Measurements from ENCODE around the gene EEF2K. TPM values are rescaled to one million over a fixed set of nuclear protein-coding genes. Genes with fewer than 3 reads are reported as not detected.

EEF2K gene
- total and polyA plus RNA-seq, 2 of the 13 experiments (the other 11 are each of a cell fraction or from before 2014, with no cell fraction given), result 22.0 to 23.8 TPM

GRCh38 chr16:22264786-22265185 lies 58.7 kb downstream of the EEF2K start:
- Histone ChIP-seq H3K36me3 (replicated peaks in 1 of 2; ENCODE audit: control insufficient read depth in 1 of 2, insufficient read depth in 2 of 2, low read length in 2 of 2) (peaks cover 34 to 61% of the 10 kb centered on the region in 2 experiments), H3K9me3 (ENCODE audit: low read length) (no peaks in the 10 kb centered on the region), H3K79me2 (ENCODE audit: insufficient read depth, low read length) (no peaks in the 10 kb centered on the region), H3K27me3 (ENCODE audit: control insufficient read depth in 1 of 2, insufficient read depth in 2 of 2, low read length in 2 of 2) (no peaks in the 10 kb centered on the region), H2AFZ (ENCODE audit: low read length) (no peak overlapping the region), H3K27ac (ENCODE audit: extremely low read length, insufficient read depth, low read length) (no peak overlapping the region), H3K4me1 (ENCODE audit: insufficient read depth, low read length) (no peaks in the 10 kb centered on the region), H4K20me1 (ENCODE audit: insufficient read depth, low read length) (no peaks in the 10 kb centered on the region), H3K4me3 (replicated peaks in 1 of 3; ENCODE audit: insufficient read depth in 1 of 3, low read depth in 2 of 3, low read length in 3 of 3) (no peak overlapping the region), H3K9ac (ENCODE audit: insufficient read depth, low read depth, low read length) (no peak overlapping the region), H3K4me2 (ENCODE audit: low read depth, low read length) (no peak overlapping the region)
- DNase-seq (ENCODE audit: low spot score), result no peak
- no TSS peak for BruUV-seq (replicated peaks)
- ChIA-PET POLR2A (no interaction called here), CTCF (ENCODE audit: low intra/inter-chr PET ratio, low total read pairs) (no interaction called here)
- 94% methylated on average over 7 of the region's 7 CpGs for WGBS (ENCODE audit: low lambda C conversion rate)
- no peak for ATAC-seq
- TF ChIP-seq ZNF883 (CRISPR knock-in tag; IDR thresholded peaks at IDR 0.05; ENCODE audit: not compliant biosample characterization) (peak; percentile 30), SKIL (CRISPR knock-in tag; IDR thresholded peaks at IDR 0.05; ENCODE audit: borderline replicate concordance) (0 out of 2 replicates have a peak, but pooled peaks have one; percentile 8), ZSCAN25 (CRISPR knock-in tag; IDR thresholded peaks at IDR 0.05) (no peak), MEIS2 (CRISPR knock-in tag; IDR thresholded peaks at IDR 0.05) (0 out of 2 replicates have a peak, but pooled peaks have one; percentile 21), ZBTB49 (CRISPR knock-in tag; IDR thresholded peaks at IDR 0.05; ENCODE audit: borderline replicate concordance) (no peak)
- FAIRE-seq, result no peak
- in situ Hi-C loops (cut with HindIII; ENCODE audit: extremely low pct_ligation_motif_present, low pct_unique_long_range_greater_than_20kb), result no loop called here
- intact Hi-C loops (cut with micrococcal nuclease; ENCODE audit: unreplicated experiment), result no loop called here

Data from HepG2 (cell line).